Effector memory CD8-positive, alpha-beta T cell (primary cell): ENCODE measurements around the gene KNCN.

Experiments used
- ATAC-seq: fragments of 150-1000 bp; cut with Tn5 transposase; replicated peaks from 2 replicates; pipeline ENCODE4 v1.10.0; 2021; ENCODE audit warnings: mild to moderate bottlenecking, moderate library complexity
- DNase-seq, 3 experiments: peaks; one replicate each; pipeline ENCODE4 v3.0.0; 2021
- H3K27ac Mint-ChIP-seq, 2 donors: one replicate each; pipeline ENCODE4 v1.8.0; 2022; ENCODE audit warnings: mild to moderate bottlenecking in 2 of 2, mixed read lengths in 2 of 2, moderate library complexity in 2 of 2
- H3K27me3 Mint-ChIP-seq, 2 donors: one replicate each; pipeline ENCODE4 v1.8.0; 2022; ENCODE audit warnings: mixed read lengths in 2 of 2
- H3K36me3 Mint-ChIP-seq: one replicate; pipeline ENCODE4 v1.8.0; 2022; ENCODE audit warnings: mild to moderate bottlenecking, moderate library complexity, mixed read lengths; ENCODE audit not compliant: insufficient read depth
- H3K4me1 Mint-ChIP-seq, 2 donors: one replicate each; pipeline ENCODE4 v1.8.0; 2022; ENCODE audit warnings: low read depth in 2 of 2, mixed read lengths in 2 of 2
- H3K4me3 Mint-ChIP-seq, 2 donors: one replicate each; pipeline ENCODE4 v1.8.0; 2022; ENCODE audit warnings: mild to moderate bottlenecking in 2 of 2, mixed read lengths in 2 of 2, moderate library complexity in 2 of 2
- H3K9me3 Mint-ChIP-seq, 2 donors: one replicate each; pipeline ENCODE4 v1.8.0; 2022; ENCODE audit warnings: mixed read lengths in 2 of 2
- total RNA-seq, 9 experiments: gene quantifications; one replicate each; lab custom pipeline; 2026; lab: John Stamatoyannopoulos, UW

Gene KNCN
- total RNA-seq: 0 to 0.25 (median 0) reads per million in 9 experiments

- Mint-ChIP-seq H3K27ac (peak within 1 kb of the TSS; percentile 97 to 98), H3K27me3 (peaks cover 4 to 6% of the 10 kb centered on the region in 2 donors), H3K36me3 (peaks cover 13% of the 10 kb centered on the region), H3K9me3 (no peaks in the 10 kb centered on the region), H3K4me3 (peak within 1 kb of the TSS in 1 of 2 donors; percentile 47), H3K4me1 (peaks cover 18 to 28% of the 10 kb centered on the region in 2 donors)
- ATAC-seq (no peak), DNase-seq (no peak)
These were observed at the start of gene KNCN for GRCh38 chr1:46551597-46552095. Gene KNCN, minus strand, starts transcription at chr1:46551647. Its CDS starts 432 bp downstream, at chr1:46551215.

GRCh38 chr1:46599059-46599970, 47.9 kb upstream of the KNCN start:
- DNase-seq: no peak
- no peaks in the 10 kb centered on the region for H3K9me3 Mint-ChIP-seq
- H3K4me3 Mint-ChIP-seq: peak overlapping the region in 1 of 2 donors; percentile 44
- H3K27me3 Mint-ChIP-seq: no peaks in the 10 kb centered on the region
- ATAC-seq: peak; percentile 27
- peaks cover 71 to 74% of the 10 kb centered on the region in 2 donors for H3K4me1 Mint-ChIP-seq
- H3K27ac Mint-ChIP-seq: peak overlapping the region; percentile 59 to 74
- H3K36me3 Mint-ChIP-seq: peaks cover 19% of the 10 kb centered on the region

GRCh38 chr1:46596846-46597245, 45.4 kb upstream of the KNCN start:
- Mint-ChIP-seq H3K27ac (peak overlapping the region in 1 of 2 donors; percentile 74), H3K4me3 (peak overlapping the region in 1 of 2 donors; percentile 6), H3K36me3 (peaks cover 29% of the 10 kb centered on the region), H3K4me1 (peaks cover 53 to 69% of the 10 kb centered on the region in 2 donors), H3K9me3 (no peaks in the 10 kb centered on the region), H3K27me3 (no peaks in the 10 kb centered on the region)
- DNase-seq: no peak
- ATAC-seq: no peak

GRCh38 chr1:46596036-46596435, 44.6 kb upstream of the KNCN start:
- Mint-ChIP-seq H3K27ac (peak overlapping the region in 1 of 2 donors; percentile 3), H3K9me3 (no peaks in the 10 kb centered on the region), H3K4me1 (peaks cover 45 to 63% of the 10 kb centered on the region in 2 donors), H3K4me3 (peak overlapping the region in 1 of 2 donors; percentile 45), H3K36me3 (peaks cover 34% of the 10 kb centered on the region), H3K27me3 (no peaks in the 10 kb centered on the region)
- DNase-seq (no peak), ATAC-seq (no peak)

- Mint-ChIP-seq H3K4me1 (peaks cover 40 to 60% of the 10 kb centered on the region in 2 donors), H3K4me3 (peak overlapping the region; percentile 45 to 56), H3K36me3 (peaks cover 39% of the 10 kb centered on the region), H3K27me3 (no peaks in the 10 kb centered on the region), H3K9me3 (no peaks in the 10 kb centered on the region), H3K27ac (peak overlapping the region; percentile 3 to 9)
- ATAC-seq (peak; percentile 20), DNase-seq (no peak)
These were observed 43.7 kb upstream of the KNCN start for GRCh38 chr1:46595127-46595526.

- H3K27ac Mint-ChIP-seq: no peak overlapping the region
- H3K27me3 Mint-ChIP-seq: no peaks in the 10 kb centered on the region
- DNase-seq (no peak), ATAC-seq (no peak)
- peaks cover 31 to 50% of the 10 kb centered on the region in 2 donors for H3K4me1 Mint-ChIP-seq
- no peaks in the 10 kb centered on the region for H3K9me3 Mint-ChIP-seq
- H3K36me3 Mint-ChIP-seq: peaks cover 39% of the 10 kb centered on the region
- peak overlapping the region; percentile 27 to 45 for H3K4me3 Mint-ChIP-seq
These were observed 42.6 kb upstream of the KNCN start for GRCh38 chr1:46594063-46594462.

GRCh38 chr1:46592823-46593222, 41.4 kb upstream of the KNCN start:
- DNase-seq (no peak), ATAC-seq (no peak)
- H3K4me1 Mint-ChIP-seq: peaks cover 24 to 45% of the 10 kb centered on the region in 2 donors
- H3K27me3 Mint-ChIP-seq: no peaks in the 10 kb centered on the region
- H3K36me3 Mint-ChIP-seq: peaks cover 47% of the 10 kb centered on the region
- no peak overlapping the region for H3K4me3 Mint-ChIP-seq
- H3K27ac Mint-ChIP-seq: peak overlapping the region; percentile 32 to 44
- no peaks in the 10 kb centered on the region for H3K9me3 Mint-ChIP-seq

GRCh38 chr1:46589529-46589928, 38.1 kb upstream of the KNCN start:
- Mint-ChIP-seq H3K4me3 (no peak overlapping the region), H3K4me1 (peaks cover 5 to 19% of the 10 kb centered on the region in 2 donors), H3K9me3 (no peaks in the 10 kb centered on the region), H3K27ac (no peak overlapping the region), H3K36me3 (peaks cover 54% of the 10 kb centered on the region), H3K27me3 (no peaks in the 10 kb centered on the region)
- ATAC-seq (no peak), DNase-seq (no peak)

GRCh38 chr1:46587069-46587468, 35.6 kb upstream of the KNCN start:
- no peak for DNase-seq
- no peak overlapping the region for H3K27ac Mint-ChIP-seq
- no peak overlapping the region for H3K4me3 Mint-ChIP-seq
- H3K36me3 Mint-ChIP-seq: peaks cover 39% of the 10 kb centered on the region
- no peaks in the 10 kb centered on the region for H3K27me3 Mint-ChIP-seq
- ATAC-seq: no peak
- peaks cover 18 to 21% of the 10 kb centered on the region in 2 donors for H3K4me1 Mint-ChIP-seq
- no peaks in the 10 kb centered on the region for H3K9me3 Mint-ChIP-seq

- peak overlapping the region in 1 of 2 donors; percentile 60 for H3K27ac Mint-ChIP-seq
- no peaks in the 10 kb centered on the region for H3K9me3 Mint-ChIP-seq
- H3K27me3 Mint-ChIP-seq: no peaks in the 10 kb centered on the region
- no peak for ATAC-seq
- H3K36me3 Mint-ChIP-seq: peaks cover 32% of the 10 kb centered on the region
- H3K4me3 Mint-ChIP-seq: no peak overlapping the region
- peaks cover 32 to 33% of the 10 kb centered on the region in 2 donors for H3K4me1 Mint-ChIP-seq
- no peak for DNase-seq
These were observed 34.0 kb upstream of the KNCN start for GRCh38 chr1:46585312-46585938.

GRCh38 chr1:46583494-46583893, 32.0 kb upstream of the KNCN start:
- Mint-ChIP-seq H3K9me3 (no peaks in the 10 kb centered on the region), H3K27ac (peak overlapping the region; percentile 90 to 91), H3K4me3 (no peak overlapping the region), H3K27me3 (no peaks in the 10 kb centered on the region), H3K36me3 (peaks cover 49% of the 10 kb centered on the region), H3K4me1 (peaks cover 30% of the 10 kb centered on the region in 2 donors)
- ATAC-seq: no peak
- no peak for DNase-seq

GRCh38 chr1:46582972-46583371, 31.5 kb upstream of the KNCN start:
- no peaks in the 10 kb centered on the region for H3K27me3 Mint-ChIP-seq
- DNase-seq (no peak), ATAC-seq (no peak)
- H3K9me3 Mint-ChIP-seq: no peaks in the 10 kb centered on the region
- H3K4me3 Mint-ChIP-seq: peak overlapping the region in 1 of 2 donors; percentile 56
- peak overlapping the region; percentile 90 to 91 for H3K27ac Mint-ChIP-seq
- H3K4me1 Mint-ChIP-seq: peaks cover 30 to 33% of the 10 kb centered on the region in 2 donors
- H3K36me3 Mint-ChIP-seq: peaks cover 46% of the 10 kb centered on the region

- H3K36me3 Mint-ChIP-seq: peaks cover 48% of the 10 kb centered on the region
- ATAC-seq: peak; percentile 91
These were observed 30.4 kb upstream of the KNCN start for GRCh38 chr1:46581681-46582455.

More at GRCh38 chr1:46581681-46582455, 30.4 kb upstream of the KNCN start:
- DNase-seq: no peak
- H3K27ac Mint-ChIP-seq: peak overlapping the region; percentile 90 to 91
- H3K27me3 Mint-ChIP-seq: no peaks in the 10 kb centered on the region
- peak overlapping the region; percentile 42 to 56 for H3K4me3 Mint-ChIP-seq
- peaks cover 30 to 34% of the 10 kb centered on the region in 2 donors for H3K4me1 Mint-ChIP-seq
- no peaks in the 10 kb centered on the region for H3K9me3 Mint-ChIP-seq
